Prostate gland (tissue), 2 donors: ENCODE results near the gene BGLAP. TPM values are rescaled to one million over a fixed set of nuclear protein-coding genes. Genes with fewer than 3 reads are reported as not detected.

Experiments
- DNase-seq: peaks from one replicate; pipeline ENCODE4 v3.0.0-alpha.2; 2019; ENCODE audit warnings: low spot score
- H3K27ac ChIP-seq, 2 donors: fragments of 200-600 bp; sonication (generic); 2 replicates each; pipeline ENCODE4 v1.5.1; 2017 to 2019
- H3K27me3 ChIP-seq: fragments of 200-600 bp; sonication (generic); replicated peaks from 2 replicates; pipeline ENCODE4 v1.5.1; 2019; ENCODE audit not compliant: insufficient read depth
- H3K36me3 ChIP-seq, 2 donors: fragments of 200-600 bp; sonication (generic); 1 replicate in 1 of 2; 2 replicates in 1 of 2; pipeline versions ENCODE4 v1.5.1 to v1.8.1; 2017 to 2019
- H3K4me1 ChIP-seq: fragments of 200-600 bp; sonication (generic); replicated peaks from 2 replicates; pipeline ENCODE4 v1.5.1; 2019
- H3K4me3 ChIP-seq, 2 donors: fragments of 200-600 bp; sonication (generic); 2 replicates each; pipeline ENCODE4 v1.5.1; 2017 to 2019
- H3K9me3 ChIP-seq: fragments of 200-600 bp; sonication (generic); 2 replicates; pipeline ENCODE4 v1.5.1; 2017
- POLR2A ChIP-seq: fragments of 450-650 bp; IDR thresholded peaks from one replicate; pipeline ENCODE4 v1.6.1; 2016; ENCODE audit warnings: antibody characterized with exemption, mild to moderate bottlenecking
- POLR2AphosphoS5 ChIP-seq: sonication (generic); formaldehyde crosslinking; IDR thresholded peaks from one replicate; pipeline ENCODE4 v1.6.1; 2017; ENCODE audit warnings: antibody characterized with exemption
- WGBS: methylation state at CpG from one replicate; pipeline ENCODE4 v1.1.5; 2018; 5-methylcytosine and 5-hydroxymethylcytosine counted together
- intact Hi-C: fragments of 100-400 bp; cut with DNase I; formaldehyde crosslinking; loops from one replicate; pipeline ENCODE4 v1.14.2; 2022
- total RNA-seq, 2 donors: library from RNA; depleted of rRNA; stranded (reverse); fragments of >200 nt; gene quantifications; one replicate each; pipeline ENCODE4 v1.1.0, GENCODE V29; 2016
- TF ChIP-seq, protein P1 (sequence below), 4 experiments: fragments of 200-600 bp in 2 of 4; fragments of 450-650 bp in 2 of 4; sonication (generic) in 2 of 4; IDR thresholded peaks; 1 replicate in 3 of 4; 2 replicates in 1 of 4; pipeline ENCODE4 v1.5.1; 2016 to 2019; ENCODE audit warnings: antibody characterized with exemption in 4 of 4, mild to moderate bottlenecking in 2 of 4, moderate library complexity in 2 of 4

BGLAP gene
- total RNA-seq, 2 donors from 2014 or later = 1.8 to 5.7 TPM

DNA sequence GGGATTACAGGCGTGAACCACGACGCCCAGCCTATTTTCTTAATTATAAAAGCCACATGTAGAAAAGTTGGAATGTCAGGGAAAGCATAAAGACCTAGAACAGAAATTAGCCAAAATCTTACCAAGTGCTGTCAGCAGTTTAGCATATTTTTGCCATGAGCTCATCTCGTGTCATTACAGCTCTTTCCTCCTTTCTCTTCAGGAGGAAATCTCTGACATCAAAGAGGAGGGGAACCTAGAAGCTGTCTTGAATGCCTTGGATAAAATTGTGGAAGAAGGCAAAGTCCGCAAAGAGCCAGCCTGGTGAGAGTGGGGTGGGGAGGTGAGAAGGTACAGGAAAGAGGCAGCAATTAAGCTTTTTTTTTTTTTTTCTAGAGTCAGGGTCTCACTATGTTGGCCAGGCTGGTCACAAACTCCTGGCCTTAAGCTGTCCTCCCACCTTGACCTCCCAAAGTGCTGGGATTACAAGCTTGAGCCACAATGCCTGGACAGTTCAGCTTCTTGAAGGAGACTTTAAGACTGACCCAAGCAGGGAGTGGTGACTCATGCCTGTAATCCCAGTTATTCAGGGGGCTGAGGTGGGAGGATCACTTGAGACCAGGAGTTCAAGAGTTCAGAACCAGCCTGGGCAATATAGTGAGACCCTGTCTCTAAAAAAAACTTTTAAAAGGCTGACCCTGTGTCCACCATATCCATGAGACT lies 8.4 kb upstream of the BGLAP start:
- Histone ChIP-seq H3K27ac (no peak overlapping the region), H3K27me3 (no peaks in the 10 kb centered on the region), H3K9me3 (no peaks in the 10 kb centered on the region), H3K4me1 (no peaks in the 10 kb centered on the region), H3K36me3 (peaks cover 6 to 11% of the 10 kb centered on the region in 2 donors), H3K4me3 (no peak overlapping the region)
- no peak for DNase-seq
- TF ChIP-seq POLR2AphosphoS5 (no peak), POLR2A (no peak)
- TF ChIP-seq, protein P1, sequence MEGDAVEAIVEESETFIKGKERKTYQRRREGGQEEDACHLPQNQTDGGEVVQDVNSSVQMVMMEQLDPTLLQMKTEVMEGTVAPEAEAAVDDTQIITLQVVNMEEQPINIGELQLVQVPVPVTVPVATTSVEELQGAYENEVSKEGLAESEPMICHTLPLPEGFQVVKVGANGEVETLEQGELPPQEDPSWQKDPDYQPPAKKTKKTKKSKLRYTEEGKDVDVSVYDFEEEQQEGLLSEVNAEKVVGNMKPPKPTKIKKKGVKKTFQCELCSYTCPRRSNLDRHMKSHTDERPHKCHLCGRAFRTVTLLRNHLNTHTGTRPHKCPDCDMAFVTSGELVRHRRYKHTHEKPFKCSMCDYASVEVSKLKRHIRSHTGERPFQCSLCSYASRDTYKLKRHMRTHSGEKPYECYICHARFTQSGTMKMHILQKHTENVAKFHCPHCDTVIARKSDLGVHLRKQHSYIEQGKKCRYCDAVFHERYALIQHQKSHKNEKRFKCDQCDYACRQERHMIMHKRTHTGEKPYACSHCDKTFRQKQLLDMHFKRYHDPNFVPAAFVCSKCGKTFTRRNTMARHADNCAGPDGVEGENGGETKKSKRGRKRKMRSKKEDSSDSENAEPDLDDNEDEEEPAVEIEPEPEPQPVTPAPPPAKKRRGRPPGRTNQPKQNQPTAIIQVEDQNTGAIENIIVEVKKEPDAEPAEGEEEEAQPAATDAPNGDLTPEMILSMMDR (IDR thresholded peaks at IDR 0.05) = no peak
- intact Hi-C loops = no loop called here
- 94% methylated on average over 5 of the region's 5 CpGs for WGBS

DNA sequence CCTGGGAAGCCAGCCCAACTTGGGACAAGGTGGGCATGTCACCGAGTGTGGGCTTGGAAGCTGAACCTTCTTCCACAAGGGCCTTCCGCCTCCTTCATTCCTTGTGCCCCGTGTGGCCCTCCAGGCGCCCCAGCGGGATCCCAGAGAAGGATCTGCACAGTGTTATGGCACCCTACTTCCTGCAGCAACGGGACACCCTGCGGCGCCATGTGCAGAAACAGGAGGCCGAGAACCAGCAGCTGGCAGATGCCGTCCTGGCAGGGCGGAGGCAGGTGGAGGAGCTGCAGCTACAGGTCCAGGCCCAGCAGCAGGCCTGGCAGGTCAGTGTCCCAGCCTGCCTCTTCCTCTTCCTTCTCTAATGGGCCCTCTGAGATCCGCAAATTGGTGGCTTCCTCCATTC lies 5.8 kb upstream of the BGLAP start:
- Histone ChIP-seq H3K36me3 (peaks cover 6 to 14% of the 10 kb centered on the region in 2 donors), H3K27ac (no peak overlapping the region), H3K4me1 (no peaks in the 10 kb centered on the region), H3K4me3 (no peak overlapping the region), H3K27me3 (no peaks in the 10 kb centered on the region), H3K9me3 (no peaks in the 10 kb centered on the region)
- intact Hi-C loops = no loop called here
- 91% methylated on average over 12 of the region's 12 CpGs for WGBS
- TF ChIP-seq POLR2A (no peak), POLR2AphosphoS5 (no peak)
- TF ChIP-seq, protein P1 (IDR thresholded peaks at IDR 0.05) = no peak
- DNase-seq = no peak

DNA sequence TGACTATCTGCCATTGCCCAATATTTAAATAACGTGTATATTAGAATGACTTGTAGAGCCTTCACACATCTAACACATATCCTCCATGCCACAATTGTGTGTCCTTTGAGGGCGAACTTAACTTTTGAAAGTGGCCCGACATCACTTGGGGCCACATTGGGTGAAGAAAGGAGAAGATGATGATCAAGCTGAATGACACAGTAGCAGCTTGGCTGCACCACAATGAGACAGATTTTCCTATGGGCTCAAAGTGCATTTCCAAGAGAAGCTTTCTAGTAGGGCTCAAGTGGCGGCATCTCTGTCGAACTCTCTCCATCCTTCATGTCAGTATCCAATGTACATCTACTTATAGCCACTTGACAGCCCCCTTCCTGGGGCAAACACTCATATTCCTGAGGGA lies 3.7 kb upstream of the BGLAP start:
- 95% methylated on average over 5 of the region's 5 CpGs for WGBS
- no peaks in the 10 kb centered on the region for H3K9me3 ChIP-seq
- TF ChIP-seq POLR2AphosphoS5 (no peak), POLR2A (no peak)
- TF ChIP-seq, protein P1 (IDR thresholded peaks at IDR 0.05) = no peak
- intact Hi-C loops = no loop called here
- H3K36me3 ChIP-seq = peaks cover 6 to 14% of the 10 kb centered on the region in 2 donors
- H3K4me1 ChIP-seq = no peaks in the 10 kb centered on the region
- H3K4me3 ChIP-seq = no peak overlapping the region
- no peaks in the 10 kb centered on the region for H3K27me3 ChIP-seq
- H3K27ac ChIP-seq = no peak overlapping the region
- no peak for DNase-seq

DNA sequence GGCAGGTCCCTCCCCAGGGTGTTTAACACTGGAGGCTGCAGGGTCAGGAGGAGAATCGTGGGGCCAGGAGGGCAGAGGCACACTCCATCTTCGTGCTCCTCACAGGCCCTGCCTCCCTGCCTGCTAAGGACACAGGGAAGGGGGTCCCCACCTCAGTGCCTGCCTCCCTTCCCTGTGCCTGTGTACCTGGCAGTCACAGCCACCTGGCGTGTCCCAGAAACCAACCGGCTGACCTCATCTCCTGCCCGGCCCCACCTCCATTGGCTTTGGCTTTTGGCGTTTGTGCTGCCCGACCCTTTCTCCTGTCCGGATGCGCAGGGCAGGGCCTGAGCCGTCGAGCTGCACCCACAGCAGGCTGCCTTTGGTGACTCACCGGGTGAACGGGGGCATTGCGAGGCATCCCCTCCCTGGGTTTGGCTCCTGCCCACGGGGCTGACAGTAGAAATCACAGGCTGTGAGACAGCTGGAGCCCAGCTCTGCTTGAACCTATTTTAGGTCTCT lies 623 bp upstream of the BGLAP start:
- Histone ChIP-seq H3K4me3 (no peak overlapping the region), H3K4me1 (no peaks in the 10 kb centered on the region), H3K27me3 (no peaks in the 10 kb centered on the region), H3K9me3 (no peaks in the 10 kb centered on the region), H3K27ac (no peak overlapping the region), H3K36me3 (peaks cover under 1 to 8% of the 10 kb centered on the region in 2 donors)
- TF ChIP-seq, protein P1 (IDR thresholded peaks at IDR 0.05) = no peak
- TF ChIP-seq POLR2A (no peak), POLR2AphosphoS5 (no peak)
- intact Hi-C loops = no loop called here
- WGBS = 60% methylated on average over 15 of the region's 15 CpGs
- DNase-seq = no peak

DNA sequence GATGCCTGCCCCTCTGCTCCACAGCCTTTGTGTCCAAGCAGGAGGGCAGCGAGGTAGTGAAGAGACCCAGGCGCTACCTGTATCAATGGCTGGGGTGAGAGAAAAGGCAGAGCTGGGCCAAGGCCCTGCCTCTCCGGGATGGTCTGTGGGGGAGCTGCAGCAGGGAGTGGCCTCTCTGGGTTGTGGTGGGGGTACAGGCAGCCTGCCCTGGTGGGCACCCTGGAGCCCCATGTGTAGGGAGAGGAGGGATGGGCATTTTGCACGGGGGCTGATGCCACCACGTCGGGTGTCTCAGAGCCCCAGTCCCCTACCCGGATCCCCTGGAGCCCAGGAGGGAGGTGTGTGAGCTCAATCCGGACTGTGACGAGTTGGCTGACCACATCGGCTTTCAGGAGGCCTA lies 754 bp downstream of the BGLAP start:
- H3K4me3 ChIP-seq = no peak overlapping the region
- TF ChIP-seq, protein P1 (IDR thresholded peaks at IDR 0.05) = no peak
- TF ChIP-seq POLR2A (no peak), POLR2AphosphoS5 (no peak)
- no peaks in the 10 kb centered on the region for H3K9me3 ChIP-seq
- H3K4me1 ChIP-seq = no peaks in the 10 kb centered on the region
- H3K36me3 ChIP-seq = peaks cover 0 to 4% of the 10 kb centered on the region in 2 donors
- WGBS = 62% methylated on average over 10 of the region's 10 CpGs
- intact Hi-C loops = no loop called here
- no peak for DNase-seq
- no peak overlapping the region for H3K27ac ChIP-seq
- no peaks in the 10 kb centered on the region for H3K27me3 ChIP-seq
